GM18502 (cell line): ENCODE results near the gene RGS6.

Experiments used
- ATAC-seq: cut with Tn5 transposase; IDR thresholded peaks from one replicate; pipeline ENCODE4 v1.9.1; 2021; ENCODE audit warnings: mild to moderate bottlenecking; ENCODE audit not compliant: unreplicated experiment, poor library complexity

Gene RGS6

GRCh38 chr14:72060917-72061316, 128.7 kb downstream of the RGS6 start:
- ATAC-seq = no peak

- ATAC-seq = no peak
These were observed 129.5 kb downstream of the RGS6 start for GRCh38 chr14:72061718-72062117.

- ATAC-seq = no peak
These were observed 131.6 kb downstream of the RGS6 start for GRCh38 chr14:72063761-72064282.

DNA sequence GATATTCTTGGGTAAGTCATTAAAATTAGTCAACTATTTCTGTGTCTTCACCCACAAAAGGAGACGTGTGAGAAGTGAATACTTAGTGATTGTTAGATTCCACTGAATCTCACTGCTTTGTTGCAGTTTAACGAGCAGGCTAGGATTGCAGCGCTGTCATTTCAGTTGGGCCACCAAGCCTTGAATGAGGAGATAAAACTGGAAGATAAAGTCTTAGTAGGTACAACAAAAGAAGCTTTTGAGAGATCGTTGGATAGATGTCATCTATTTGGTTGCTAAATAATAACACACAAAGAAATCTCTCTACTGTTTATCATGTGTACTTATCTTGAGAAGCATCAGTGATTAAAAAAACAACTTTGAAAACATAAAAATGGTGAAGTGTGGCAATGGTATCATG, 132.3 kb downstream of the RGS6 start:
- no peak for ATAC-seq

DNA sequence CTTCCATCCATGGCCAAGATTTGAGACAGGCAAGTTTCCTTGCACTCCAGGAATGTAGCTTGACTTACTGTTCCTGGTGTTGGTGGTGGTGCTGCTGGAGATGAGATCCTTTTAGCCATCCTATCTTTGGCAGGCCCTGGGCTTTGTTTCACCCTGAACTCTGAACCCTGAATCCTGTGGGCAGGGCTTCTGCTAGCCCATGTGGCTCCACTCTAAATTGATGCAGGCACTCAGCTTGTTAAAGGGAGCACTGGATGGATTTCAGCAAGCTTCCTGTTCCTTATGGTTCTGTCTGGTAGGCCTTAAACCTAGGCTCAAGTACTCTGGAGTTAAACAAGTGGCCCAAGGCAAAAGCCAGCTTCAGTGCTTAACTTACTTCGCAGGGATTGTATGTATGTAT, 138.2 kb downstream of the RGS6 start:
- no peak for ATAC-seq

DNA sequence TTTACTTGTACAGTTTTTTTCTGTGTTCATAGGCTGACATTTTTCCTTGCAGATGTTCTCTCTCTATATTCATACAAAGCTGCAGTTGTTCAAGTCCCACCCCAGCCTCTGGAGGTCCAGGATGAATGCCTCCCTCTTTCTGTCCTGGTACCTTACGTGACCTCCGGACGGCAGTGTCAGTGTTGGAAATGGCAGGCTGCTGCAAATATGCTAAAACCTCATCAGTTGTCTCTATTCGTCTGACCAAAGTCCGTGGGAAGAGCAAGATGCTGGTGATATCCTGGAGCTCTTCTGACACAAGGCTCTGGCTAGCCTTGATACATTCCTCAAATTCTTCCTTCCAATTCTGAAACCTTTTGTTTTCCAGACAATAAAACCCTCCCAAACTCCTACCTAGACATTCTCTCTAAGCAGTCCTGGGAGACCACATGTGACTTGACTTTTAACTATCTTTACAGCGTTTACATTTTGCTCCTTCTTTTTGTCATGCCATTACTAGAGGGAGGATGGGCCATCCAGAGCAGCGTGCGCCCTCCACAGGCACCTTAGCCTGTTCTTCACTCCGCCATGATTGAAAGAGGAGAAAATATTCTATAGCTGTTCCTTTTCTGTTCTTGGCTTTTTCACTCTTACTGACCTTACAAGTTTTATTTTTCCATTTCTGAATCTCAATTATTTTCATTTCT, 143.6 kb downstream of the RGS6 start:
- no peak for ATAC-seq

- no peak for ATAC-seq
These were observed 148.9 kb downstream of the RGS6 start for GRCh38 chr14:72081137-72081536.

- ATAC-seq = no peak
These were observed 152.7 kb downstream of the RGS6 start for GRCh38 chr14:72084935-72085334.

DNA sequence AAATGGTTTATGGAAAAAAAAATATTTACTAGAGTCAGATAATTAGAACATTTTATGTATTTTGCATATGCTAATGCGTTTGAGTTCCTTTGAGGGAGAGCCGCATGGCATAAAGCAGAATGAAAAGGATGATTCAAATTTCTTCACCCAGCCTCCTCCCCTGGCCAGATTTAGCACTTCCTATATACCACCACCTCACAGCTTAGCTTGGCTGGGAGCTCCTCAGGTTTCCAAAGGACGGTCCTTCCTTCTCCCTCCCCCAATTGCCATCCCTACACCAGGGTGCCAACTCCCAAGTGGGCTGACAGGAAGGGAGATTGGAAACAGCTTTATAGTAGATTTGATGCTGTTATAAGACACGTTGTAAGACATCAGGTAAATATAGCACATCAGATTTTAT, 157.4 kb downstream of the RGS6 start:
- no peak for ATAC-seq

- no peak for ATAC-seq
These were observed 162.8 kb downstream of the RGS6 start for GRCh38 chr14:72094844-72095582.

- no peak for ATAC-seq
These were observed 165.0 kb downstream of the RGS6 start for GRCh38 chr14:72097173-72097783.

- ATAC-seq = no peak
These were observed 166.0 kb downstream of the RGS6 start for GRCh38 chr14:72098210-72098609.

- ATAC-seq = no peak
These were observed 167.3 kb downstream of the RGS6 start for GRCh38 chr14:72099566-72099965.

GRCh38 chr14:72104011-72104613, 171.9 kb downstream of the RGS6 start:
- no peak for ATAC-seq

GRCh38 chr14:72111911-72112310, 179.7 kb downstream of the RGS6 start:
- ATAC-seq = no peak

GRCh38 chr14:72118841-72119240, 186.6 kb downstream of the RGS6 start:
- ATAC-seq = no peak

GRCh38 chr14:72120315-72120714, 188.1 kb downstream of the RGS6 start:
- no peak for ATAC-seq

GRCh38 chr14:72123755-72124154, 191.5 kb downstream of the RGS6 start:
- no peak for ATAC-seq

GRCh38 chr14:72124171-72124570, 191.9 kb downstream of the RGS6 start:
- ATAC-seq = no peak

GRCh38 chr14:72126091-72126490, 193.9 kb downstream of the RGS6 start:
- no peak for ATAC-seq

DNA sequence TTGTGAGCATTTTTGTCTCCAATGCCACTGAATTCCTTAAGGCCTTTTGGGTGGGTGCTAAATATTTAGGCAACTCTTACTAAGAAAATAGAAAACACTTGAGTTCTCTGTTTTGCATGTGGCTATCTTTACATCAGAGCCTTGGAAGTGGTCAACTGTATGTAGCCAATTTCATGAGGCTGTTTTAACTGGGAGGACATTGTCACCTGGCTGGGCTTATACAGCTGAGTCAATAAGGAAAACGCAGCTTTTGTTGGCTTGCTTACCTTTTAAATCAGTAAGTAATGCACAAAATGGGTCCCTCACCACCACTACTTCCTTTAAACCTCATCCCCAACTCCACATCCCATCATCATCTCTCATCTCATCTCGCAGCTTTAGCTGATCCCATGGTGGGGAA, 194.3 kb downstream of the RGS6 start:
- no peak for ATAC-seq
